Testis (tissue), 3 donors: Measurements from ENCODE around the gene ATP6V0D1. TPM values are rescaled to one million over a fixed set of nuclear protein-coding genes. Genes with fewer than 3 reads are reported as not detected.
A peak's percentile ranks its signal among the peaks of the same experiment; 100 is the strongest.

Experiments
- DNase-seq: peaks from one replicate; pipeline ENCODE4 v3.0.0-alpha.2; 2019
- H3K27ac ChIP-seq, 2 donors: fragments of 200-600 bp; sonication (generic); one replicate each; pipeline ENCODE4 v1.5.1; 2019
- H3K27me3 ChIP-seq: fragments of 200-600 bp; sonication (generic); one replicate; pipeline ENCODE4 v1.5.1; 2019
- H3K36me3 ChIP-seq: fragments of 200-600 bp; sonication (generic); one replicate; pipeline ENCODE4 v1.5.1; 2017; ENCODE audit warnings: low read depth; ENCODE audit errors: missing control alignments
- H3K4me1 ChIP-seq: fragments of 200-600 bp; sonication (generic); one replicate; pipeline ENCODE4 v1.5.1; 2019
- H3K4me3 ChIP-seq, 2 donors: fragments of 200-600 bp; sonication (generic); one replicate each; pipeline ENCODE4 v1.5.1; 2017 to 2019
- H3K9me3 ChIP-seq: fragments of 200-600 bp; sonication (generic); one replicate; pipeline ENCODE4 v1.5.1; 2017
- POLR2A ChIP-seq: fragments of 450-650 bp; IDR thresholded peaks from one replicate; pipeline ENCODE4 v1.6.1; 2017; ENCODE audit warnings: antibody characterized with exemption, mild to moderate bottlenecking, moderate library complexity
- WGBS, 2 donors: methylation state at CpG; one replicate each; pipeline ENCODE4 v1.1.5; 2018; 5-methylcytosine and 5-hydroxymethylcytosine counted together
- intact Hi-C: fragments of 100-400 bp; cut with DNase I; formaldehyde crosslinking; loops from one replicate; pipeline ENCODE4 v1.15.1; 2023; ENCODE audit warnings: low total_unique reads
- polyA plus RNA-seq: library from polyadenylated mRNA; stranded (reverse); fragments of 350-450 nt; fragmentation: Illumina TruSeq; extraction: RNeasy Lipid Tissue Mini Kit (QIAGEN cat#74804); gene quantifications from one replicate; pipeline ENCODE4 v1.2.3, GENCODE V29; 2014; ENCODE audit warnings: low read depth, low replicate concordance; ENCODE audit not compliant: insufficient read depth
- total RNA-seq, 2 donors: library from RNA; depleted of rRNA; stranded (reverse); fragments of >200 nt; gene quantifications; one replicate each; pipeline ENCODE4 v1.2.3, GENCODE V29; 2016
- TF ChIP-seq, protein P1 (sequence below), 3 experiments: fragments of 450-650 bp in 2 of 3; fragments of 200-600 bp in 1 of 3; sonication (generic) in 1 of 3; IDR thresholded peaks; one replicate each; pipeline ENCODE4 v1.5.1; 2016 to 2019; ENCODE audit warnings: antibody characterized with exemption in 3 of 3, mild to moderate bottlenecking in 2 of 3, moderate library complexity in 1 of 3

ATP6V0D1 gene
- total and polyA plus RNA-seq, 3 donors from 2014 or later, result 95.0 to 165 (median 135) TPM

DNA sequence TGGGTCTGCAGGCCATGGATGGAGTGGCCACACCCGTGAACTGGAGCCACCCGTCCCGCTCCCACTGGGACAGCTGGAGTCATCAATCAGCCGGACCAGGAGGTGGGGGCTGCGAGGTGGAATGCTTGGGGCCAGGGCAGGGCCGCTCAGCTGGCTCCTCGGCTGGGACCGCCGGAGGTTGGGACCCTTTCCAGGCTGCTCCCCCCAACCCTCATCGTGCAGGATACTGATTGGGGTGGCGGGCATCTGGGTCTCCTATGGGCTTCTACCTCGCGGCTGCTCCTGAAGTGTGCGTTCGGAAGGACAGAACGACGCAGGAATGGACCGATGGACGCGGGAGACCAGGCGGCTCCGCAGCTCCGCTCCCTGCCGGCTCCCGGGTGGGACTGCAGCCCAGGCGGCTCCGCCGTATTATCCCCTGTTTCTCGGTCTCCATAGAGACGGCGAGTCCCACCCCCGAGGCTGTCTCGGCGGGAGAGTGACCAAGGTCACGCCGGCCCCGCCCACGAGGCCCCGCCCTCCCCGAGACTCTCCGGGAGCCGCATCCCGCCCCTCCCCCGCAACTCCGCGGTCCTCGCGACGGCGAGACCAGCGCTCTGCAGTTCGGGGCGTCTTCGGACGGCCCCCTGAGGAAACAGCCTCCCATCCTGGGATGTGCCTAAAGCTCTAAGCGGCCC lies 87.7 kb downstream of the ATP6V0D1 start, which contains the start of gene TPPP3:
TPPP3 (minus strand) TSS at position 388 of the 677 bp plus-strand sequence. CDS start 2,387 bp downstream, outside the sequence.
- WGBS, 2 donors, result 2% methylated on average over 55 of the region's 56 CpGs; no CpG with 5 or more reads in 1 of the 2 donors
- no peaks in the 10 kb centered on the region for H3K27me3 ChIP-seq
- no peaks in the 10 kb centered on the region for H3K36me3 ChIP-seq
- H3K4me1 ChIP-seq, result peaks cover 30% of the 10 kb centered on the region
- peak within 1 kb of the TSS; percentile 1 to 2 for H3K27ac ChIP-seq
- TF ChIP-seq, protein P1, sequence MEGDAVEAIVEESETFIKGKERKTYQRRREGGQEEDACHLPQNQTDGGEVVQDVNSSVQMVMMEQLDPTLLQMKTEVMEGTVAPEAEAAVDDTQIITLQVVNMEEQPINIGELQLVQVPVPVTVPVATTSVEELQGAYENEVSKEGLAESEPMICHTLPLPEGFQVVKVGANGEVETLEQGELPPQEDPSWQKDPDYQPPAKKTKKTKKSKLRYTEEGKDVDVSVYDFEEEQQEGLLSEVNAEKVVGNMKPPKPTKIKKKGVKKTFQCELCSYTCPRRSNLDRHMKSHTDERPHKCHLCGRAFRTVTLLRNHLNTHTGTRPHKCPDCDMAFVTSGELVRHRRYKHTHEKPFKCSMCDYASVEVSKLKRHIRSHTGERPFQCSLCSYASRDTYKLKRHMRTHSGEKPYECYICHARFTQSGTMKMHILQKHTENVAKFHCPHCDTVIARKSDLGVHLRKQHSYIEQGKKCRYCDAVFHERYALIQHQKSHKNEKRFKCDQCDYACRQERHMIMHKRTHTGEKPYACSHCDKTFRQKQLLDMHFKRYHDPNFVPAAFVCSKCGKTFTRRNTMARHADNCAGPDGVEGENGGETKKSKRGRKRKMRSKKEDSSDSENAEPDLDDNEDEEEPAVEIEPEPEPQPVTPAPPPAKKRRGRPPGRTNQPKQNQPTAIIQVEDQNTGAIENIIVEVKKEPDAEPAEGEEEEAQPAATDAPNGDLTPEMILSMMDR (IDR thresholded peaks at IDR 0.05), result peak; percentile 55 to 63 (median 57)
- no peak for TF ChIP-seq POLR2A
- peak within 1 kb of the TSS; percentile 2 to 41 for H3K4me3 ChIP-seq
- H3K9me3 ChIP-seq, result no peaks in the 10 kb centered on the region
- DNase-seq, result peak; percentile 92
- intact Hi-C loops, result no loop called here

DNA sequence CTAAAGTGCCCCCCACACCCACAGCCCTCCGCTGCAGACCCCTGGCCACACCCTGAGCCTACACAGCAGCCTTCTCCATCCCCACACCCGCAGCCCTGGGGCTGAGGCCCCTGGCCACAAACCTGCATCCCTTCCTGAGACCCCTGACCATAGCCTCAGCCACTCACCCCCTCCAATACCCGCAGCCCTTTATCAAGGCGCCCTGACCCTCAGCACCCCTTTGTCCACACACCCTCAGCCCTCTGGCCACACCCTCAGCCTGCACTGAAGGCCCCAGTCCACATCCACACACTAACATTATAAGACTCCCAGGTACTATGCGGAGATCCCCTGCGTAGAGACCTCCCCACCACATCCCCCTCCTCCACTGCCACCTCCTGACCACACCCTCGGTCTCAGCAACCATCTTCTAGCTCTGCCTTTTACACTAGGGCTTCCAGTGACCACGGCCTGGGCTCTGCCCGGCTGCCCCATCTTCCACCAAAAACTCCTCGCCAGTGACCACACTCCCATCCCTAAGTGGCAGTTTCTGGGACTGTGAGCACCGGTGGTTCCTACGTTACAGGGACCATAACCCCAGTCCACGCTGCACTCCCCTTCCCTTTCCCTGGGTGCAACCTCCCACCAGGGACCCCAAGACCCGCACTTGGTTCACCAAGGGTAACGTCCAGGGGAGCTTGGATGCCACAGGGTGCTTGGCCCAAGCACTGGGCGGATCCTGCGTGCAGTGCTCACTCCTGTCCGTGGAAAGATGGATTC lies 88.5 kb downstream of the ATP6V0D1 start:
- TF ChIP-seq POLR2A, result no peak
- TF ChIP-seq, protein P1 (IDR thresholded peaks at IDR 0.05), result no peak
- intact Hi-C loops, result no loop called here
- no peak for DNase-seq
- H3K4me3 ChIP-seq, result peak overlapping the region in 1 of 2 donors; percentile 41
- no peaks in the 10 kb centered on the region for H3K9me3 ChIP-seq
- H3K27ac ChIP-seq, result no peak overlapping the region
- H3K4me1 ChIP-seq, result peaks cover 30% of the 10 kb centered on the region
- H3K36me3 ChIP-seq, result no peaks in the 10 kb centered on the region
- 78 to 80% methylated on average over 16 to 18 of the region's 18 CpGs for WGBS, 2 donors
- H3K27me3 ChIP-seq, result no peaks in the 10 kb centered on the region

DNA sequence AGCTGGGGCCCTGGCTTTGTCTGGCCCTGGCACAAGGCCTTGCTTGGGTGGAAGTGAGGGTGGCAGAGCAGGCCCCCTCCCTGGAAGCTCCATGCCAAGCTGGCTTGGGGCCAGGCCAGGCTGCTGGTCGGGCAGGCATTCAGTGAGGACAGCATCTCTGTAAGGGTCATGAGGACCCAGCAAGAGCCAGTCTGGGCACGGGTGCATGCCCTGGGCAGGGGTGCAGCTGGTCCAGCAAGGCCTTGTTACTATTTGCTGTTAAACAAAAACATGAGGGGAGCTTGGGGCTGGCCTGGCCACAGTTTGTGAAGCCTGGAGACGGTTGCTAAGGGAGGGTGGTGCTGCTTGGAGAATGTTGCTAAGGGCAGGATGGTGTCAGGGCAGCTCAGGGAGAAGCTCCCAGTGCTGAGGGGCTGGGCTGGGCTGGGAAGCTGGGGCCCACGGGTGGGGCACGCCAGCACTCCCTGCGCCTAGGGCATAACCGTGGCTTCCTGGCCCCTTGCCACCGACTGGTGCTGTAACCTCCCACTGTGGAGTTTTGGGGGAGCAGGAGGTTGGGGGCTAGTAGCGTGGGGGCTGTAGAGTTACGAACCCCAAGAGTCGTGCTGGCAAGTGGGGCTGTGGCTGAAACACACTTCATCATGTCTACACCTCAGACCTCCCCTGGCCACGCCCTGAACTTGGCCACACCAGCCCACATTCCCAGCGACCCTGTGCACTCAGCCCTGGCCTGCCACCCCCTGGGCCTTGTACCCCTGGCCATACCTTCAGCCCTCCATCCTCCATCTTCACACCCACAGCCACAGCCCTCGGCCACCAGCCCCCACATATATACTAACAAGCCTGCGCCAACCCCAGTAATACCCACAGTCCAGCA lies 89.3 kb downstream of the ATP6V0D1 start:
- H3K27me3 ChIP-seq, result no peaks in the 10 kb centered on the region
- H3K4me3 ChIP-seq, result no peak overlapping the region
- TF ChIP-seq, protein P1 (IDR thresholded peaks at IDR 0.05), result no peak
- no peak for TF ChIP-seq POLR2A
- H3K27ac ChIP-seq, result no peak overlapping the region
- H3K36me3 ChIP-seq, result no peaks in the 10 kb centered on the region
- peaks cover 25% of the 10 kb centered on the region for H3K4me1 ChIP-seq
- no peaks in the 10 kb centered on the region for H3K9me3 ChIP-seq
- WGBS, 2 donors, result 78 to 85% methylated on average over 10 to 15 of the region's 15 CpGs
- intact Hi-C loops, result no loop called here
- no peak for DNase-seq

DNA sequence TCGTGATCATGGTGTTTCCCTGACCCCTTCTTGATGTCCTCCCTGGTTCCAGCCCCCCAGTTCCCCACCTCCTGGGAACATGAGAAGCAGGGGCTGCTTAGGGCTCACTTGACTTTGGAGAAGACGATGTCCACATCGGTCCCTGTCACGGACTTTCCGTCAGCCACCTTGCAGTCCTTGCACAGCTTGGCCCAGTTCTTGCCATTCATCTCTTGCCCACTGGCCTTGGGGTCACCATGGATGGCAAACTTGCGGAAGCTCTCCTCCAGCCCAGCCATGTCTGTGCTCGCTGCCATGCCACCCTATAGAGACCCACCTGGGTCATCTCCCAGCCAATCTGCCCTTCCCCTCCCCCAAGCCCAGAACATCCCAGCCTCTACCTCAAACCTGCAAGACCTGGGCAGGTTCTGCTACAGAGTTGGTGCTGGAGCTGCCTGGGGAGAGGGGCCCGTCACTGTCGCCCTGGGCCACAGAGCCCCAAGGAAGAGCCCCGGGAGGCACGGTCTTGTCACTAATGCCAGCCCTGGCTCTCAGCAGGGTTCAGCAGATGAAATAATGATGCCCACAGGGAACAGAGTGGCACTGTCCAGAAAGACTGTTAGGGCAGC lies 90.0 kb downstream of the ATP6V0D1 start:
- Histone ChIP-seq H3K27me3 (no peaks in the 10 kb centered on the region), H3K36me3 (no peaks in the 10 kb centered on the region), H3K4me1 (peaks cover 18% of the 10 kb centered on the region), H3K27ac (no peak overlapping the region), H3K9me3 (no peaks in the 10 kb centered on the region), H3K4me3 (no peak overlapping the region)
- TF ChIP-seq POLR2A, result no peak
- TF ChIP-seq, protein P1 (IDR thresholded peaks at IDR 0.05), result no peak
- 95 to 97% methylated on average over 8 to 11 of the region's 11 CpGs for WGBS, 2 donors
- intact Hi-C loops, result no loop called here
- DNase-seq, result no peak
